ENCODE results near the gene GMDS.

The GMDS gene

GRCh38 chr6:1890071-1890470, 355.3 kb downstream of the GMDS start:
- peak in 1 of 5 donors; percentile 5 for DNase-seq

GRCh38 chr6:1885576-1886011, 359.8 kb downstream of the GMDS start:
- DNase-seq = no peak

GRCh38 chr6:1884313-1884712, 361.1 kb downstream of the GMDS start:
- no peak for DNase-seq

GRCh38 chr6:1878330-1878729, 367.1 kb downstream of the GMDS start:
- no peak for DNase-seq

GRCh38 chr6:1873781-1874180, 371.6 kb downstream of the GMDS start:
- DNase-seq = no peak

- no peak for DNase-seq
Observed at GRCh38 chr6:1872649-1873131, 372.7 kb downstream of the GMDS start.

GRCh38 chr6:1871724-1872315, 373.6 kb downstream of the GMDS start:
- DNase-seq = no peak

GRCh38 chr6:1870932-1871331, 374.5 kb downstream of the GMDS start:
- no peak for DNase-seq

GRCh38 chr6:1870251-1870650, 375.2 kb downstream of the GMDS start:
- no peak for DNase-seq

- no peak for DNase-seq
Observed at GRCh38 chr6:1869769-1870168, 375.6 kb downstream of the GMDS start.

- no peak for DNase-seq
Observed at GRCh38 chr6:1869308-1869707, 376.1 kb downstream of the GMDS start.

GRCh38 chr6:1868561-1869261, 376.7 kb downstream of the GMDS start:
- DNase-seq = no peak

- no peak for DNase-seq
Observed at GRCh38 chr6:1867197-1867596, 378.2 kb downstream of the GMDS start.

- DNase-seq = no peak
Observed at GRCh38 chr6:1865585-1865984, 379.8 kb downstream of the GMDS start.

- DNase-seq = no peak
Observed at GRCh38 chr6:1864496-1864895, 380.9 kb downstream of the GMDS start.

- no peak for DNase-seq
Observed at GRCh38 chr6:1862411-1862810, 383.0 kb downstream of the GMDS start.

GRCh38 chr6:1860756-1861348, 384.6 kb downstream of the GMDS start:
- no peak for DNase-seq

GRCh38 chr6:1858859-1859258, 386.5 kb downstream of the GMDS start:
- DNase-seq = no peak

GRCh38 chr6:1858196-1858595, 387.2 kb downstream of the GMDS start:
- DNase-seq = no peak

- no peak for DNase-seq
Observed at GRCh38 chr6:1856381-1856780, 389.0 kb downstream of the GMDS start.

GRCh38 chr6:1855890-1856289, 389.5 kb downstream of the GMDS start:
- DNase-seq = no peak

GRCh38 chr6:1854296-1854695, 391.1 kb downstream of the GMDS start:
- DNase-seq = no peak

- no peak for DNase-seq
Observed at GRCh38 chr6:1853761-1854160, 391.6 kb downstream of the GMDS start.
